Type B pancreatic cell (in vitro differentiated cells): ENCODE data around the gene ENDOD1. TPM values are rescaled to one million over a fixed set of nuclear protein-coding genes. Genes with fewer than 3 reads are reported as not detected.
"Not testable (repeated sequence)": the region's sequence is repeated elsewhere in the genome, so short reads cannot be mapped to it uniquely, and the experiment has no call there.

Source experiments
- DNase-seq: peaks from one replicate; pipeline ENCODE4 v3.0.0; 2021; ENCODE audit warnings: mixed read lengths; ENCODE audit not compliant: unreplicated experiment; ENCODE audit errors: extremely low spot score
- H3K27ac Mint-ChIP-seq: 2 replicates; pipeline ENCODE4 v1.8.0; 2021; ENCODE audit warnings: mild to moderate bottlenecking, mixed read lengths
- H3K27me3 Mint-ChIP-seq: 2 replicates; pipeline ENCODE4 v1.8.0; 2021; ENCODE audit warnings: mixed read lengths
- H3K36me3 Mint-ChIP-seq: 2 replicates; pipeline ENCODE4 v1.8.0; 2021; ENCODE audit warnings: mixed read lengths
- H3K4me1 Mint-ChIP-seq: one replicate; pipeline ENCODE4 v1.8.0; 2021; ENCODE audit warnings: mixed read lengths; ENCODE audit not compliant: unreplicated experiment
- H3K4me3 Mint-ChIP-seq: 2 replicates; pipeline ENCODE4 v1.8.0; 2021; ENCODE audit warnings: mild to moderate bottlenecking, mixed read lengths
- H3K9me3 Mint-ChIP-seq: 2 replicates; pipeline ENCODE4 v1.8.0; 2021; ENCODE audit warnings: mixed read lengths
- CTCF ChIP-seq: fragments of 200-600 bp; sonication (generic); conservative IDR thresholded peaks from 2 replicates; pipeline ENCODE4 v1.5.0; 2021; ENCODE audit warnings: antibody characterized with exemption, mild to moderate bottlenecking
- total RNA-seq: library from RNA; stranded (reverse); gene quantifications from 2 replicates; pipeline ENCODE4 v1.2.1, GENCODE V29; 2021; ENCODE audit warnings: low replicate concordance

ENDOD1 gene
- total RNA-seq, 1 donor from 2014 or later = 12.0 TPM

DNA sequence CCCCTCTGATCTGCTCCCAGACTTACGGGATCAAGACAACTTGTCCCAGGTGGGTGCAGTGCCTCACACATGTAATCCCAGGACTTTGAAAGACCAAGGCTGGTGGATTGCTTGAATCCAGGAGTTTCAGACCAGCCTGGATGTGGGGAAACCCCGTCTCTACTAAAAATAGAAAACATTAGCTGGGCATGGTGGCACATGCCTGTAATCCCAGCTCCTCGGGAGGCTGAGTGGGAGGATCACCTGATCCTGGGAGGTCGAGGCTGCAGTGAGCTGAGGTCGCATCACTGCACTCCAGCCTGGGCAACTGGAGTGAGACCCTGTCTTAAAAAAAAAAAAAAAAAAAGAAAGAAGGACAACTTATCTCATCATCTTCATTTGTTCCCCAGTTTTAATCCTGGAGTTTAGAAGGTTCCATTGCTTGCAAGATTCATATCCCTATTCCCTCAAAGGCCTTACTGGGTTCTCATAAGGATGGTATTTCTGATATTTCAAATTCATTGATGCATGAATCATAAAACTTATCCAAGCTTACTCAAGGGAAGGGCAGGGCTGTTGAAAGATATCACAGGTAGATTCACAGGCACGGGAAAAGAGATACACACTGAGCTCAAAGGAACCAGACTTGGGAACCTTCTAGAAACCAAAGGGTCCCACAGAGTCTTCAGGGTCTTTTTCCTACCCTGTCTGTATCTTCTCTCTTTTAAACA, 14.6 kb downstream of the ENDOD1 start:
- peaks cover 30% of the 10 kb centered on the region for H3K4me1 Mint-ChIP-seq
- no peak for TF ChIP-seq CTCF
- DNase-seq = no peak
- H3K36me3 Mint-ChIP-seq = no peaks in the 10 kb centered on the region
- no peak overlapping the region for H3K27ac Mint-ChIP-seq
- H3K27me3 Mint-ChIP-seq = no peaks in the 10 kb centered on the region
- no peaks in the 10 kb centered on the region for H3K9me3 Mint-ChIP-seq
- no peak overlapping the region for H3K4me3 Mint-ChIP-seq

GRCh38 chr11:95104856-95105255, 15.2 kb downstream of the ENDOD1 start:
- Mint-ChIP-seq H3K9me3 (no peaks in the 10 kb centered on the region), H3K27me3 (no peaks in the 10 kb centered on the region), H3K4me1 (peaks cover 30% of the 10 kb centered on the region), H3K36me3 (no peaks in the 10 kb centered on the region), H3K4me3 (no peak overlapping the region), H3K27ac (no peak overlapping the region)
- no peak for TF ChIP-seq CTCF
- DNase-seq = no peak

DNA sequence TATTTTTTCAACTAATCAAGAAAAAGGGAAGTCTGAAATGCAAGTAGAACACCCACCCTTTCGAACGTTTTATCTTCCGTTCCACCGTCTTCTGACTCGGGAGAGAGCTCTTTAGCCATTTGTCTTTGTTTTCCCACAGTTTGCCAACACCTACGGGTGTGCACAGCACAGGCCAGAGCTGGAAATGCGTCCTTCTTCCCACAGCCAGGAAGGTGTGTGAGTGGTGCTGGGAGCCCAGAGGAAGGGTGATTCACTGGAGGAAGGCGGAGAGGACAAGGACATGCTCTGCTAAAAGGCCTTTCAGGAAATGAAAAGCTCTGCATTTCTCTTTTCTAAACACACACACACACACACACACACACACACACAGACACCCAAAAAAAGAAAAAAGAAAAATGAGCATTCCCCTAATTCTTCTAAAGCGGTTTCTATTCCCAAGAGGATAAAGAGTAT, 18.5 kb downstream of the ENDOD1 start:
- no peak for DNase-seq
- no peaks in the 10 kb centered on the region for H3K27me3 Mint-ChIP-seq
- no peaks in the 10 kb centered on the region for H3K9me3 Mint-ChIP-seq
- H3K36me3 Mint-ChIP-seq = no peaks in the 10 kb centered on the region
- peak overlapping the region; percentile 80 for H3K4me3 Mint-ChIP-seq
- no peak for TF ChIP-seq CTCF
- peaks cover 38% of the 10 kb centered on the region for H3K4me1 Mint-ChIP-seq
- peak overlapping the region; percentile 92 for H3K27ac Mint-ChIP-seq

- no peaks in the 10 kb centered on the region for H3K27me3 Mint-ChIP-seq
- no peak for DNase-seq
- H3K4me1 Mint-ChIP-seq = peaks cover 38% of the 10 kb centered on the region
- no peaks in the 10 kb centered on the region for H3K36me3 Mint-ChIP-seq
- no peaks in the 10 kb centered on the region for H3K9me3 Mint-ChIP-seq
- TF ChIP-seq CTCF = no peak
- H3K27ac Mint-ChIP-seq = peak overlapping the region; percentile 92
- H3K4me3 Mint-ChIP-seq = peak overlapping the region; percentile 80
Observed at GRCh38 chr11:95108671-95109551, 19.3 kb downstream of the ENDOD1 start.

- not testable (repeated sequence) for H3K36me3 Mint-ChIP-seq, H3K4me3 Mint-ChIP-seq, H3K9me3 Mint-ChIP-seq, H3K27me3 Mint-ChIP-seq, DNase-seq, H3K27ac Mint-ChIP-seq
- peaks cover 32% of the 10 kb centered on the region for H3K4me1 Mint-ChIP-seq
Observed at GRCh38 chr11:95111471-95111870, 21.8 kb downstream of the ENDOD1 start.
